ENCODE data around the gene ATF5.

ATF5 gene

GRCh38 chr19:49976496-49976895 lies 47.5 kb downstream of the ATF5 start:
- no peak for DNase-seq (ENCODE audit: low spot score)

- no peak for DNase-seq (ENCODE audit: low spot score)
Observed at GRCh38 chr19:49977076-49977475, 48.1 kb downstream of the ATF5 start.

DNA sequence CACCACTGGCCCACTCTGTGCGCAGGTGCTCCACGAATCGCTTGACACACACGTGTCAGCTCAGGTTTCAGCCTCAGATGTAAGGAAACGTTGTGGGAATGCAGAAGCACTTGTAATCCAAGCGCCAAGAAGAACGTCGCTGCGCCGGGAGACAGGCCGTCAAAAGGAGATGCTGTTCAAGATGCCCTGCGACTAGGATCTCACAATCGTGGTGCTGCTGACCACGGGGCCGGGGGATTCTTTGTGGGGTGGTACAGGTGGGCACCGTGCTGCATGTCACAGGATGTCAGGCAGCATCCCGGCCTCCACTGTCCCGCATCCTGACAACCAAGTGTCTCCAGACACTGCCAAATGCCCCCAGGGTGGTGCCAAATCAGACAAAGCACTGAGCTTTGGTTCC lies 48.9 kb downstream of the ATF5 start:
- no peak for DNase-seq (ENCODE audit: low spot score)

- no peak for DNase-seq (ENCODE audit: low spot score)
Observed at GRCh38 chr19:49978324-49978723, 49.3 kb downstream of the ATF5 start.

GRCh38 chr19:49981603-49982593 lies 52.9 kb downstream of the ATF5 start:
- DNase-seq (ENCODE audit: low spot score) = no peak

All from GM03348 (cell line).